ENCODE measurements around the gene MYG1. TPM values are rescaled to one million over a fixed set of nuclear protein-coding genes. Genes with fewer than 3 reads are reported as not detected.
A peak's percentile ranks its signal among the peaks of the same experiment; 100 is the strongest.

The MYG1 gene
- total RNA-seq, 6 experiments from 2014 or later, result 17.6 to 27.1 (median 20.8) TPM

GRCh38 chr12:53268630-53269562, 30.6 kb upstream of the MYG1 start:
- no peaks in the 10 kb centered on the region for H3K36me3 ChIP-seq
- no peak for DNase-seq
- no peaks in the 10 kb centered on the region for H3K9me3 ChIP-seq
- H3K27ac ChIP-seq, result no peak overlapping the region
- peak overlapping the region; percentile 52 to 64 (median 57) for H3K4me3 ChIP-seq
- 58% methylated on average over 17 of the region's 20 CpGs for WGBS (ENCODE audit: insufficient coverage, low coverage, low lambda C conversion rate, missing lambda C conversion rate)
- H3K4me1 ChIP-seq, result no peaks in the 10 kb centered on the region
- no peak for ATAC-seq
- intact Hi-C loops (cut with DNase I), result no loop called here
- TF ChIP-seq POLR2A (IDR thresholded peaks at IDR 0.05) (no peak), CTCF (IDR thresholded peaks at IDR 0.05) (no peak)
- H3K27me3 ChIP-seq, result no peaks in the 10 kb centered on the region

- Histone ChIP-seq H3K4me3 (no peak overlapping the region), H3K4me1 (peaks cover 0 to 5% (median 0%) of the 10 kb centered on the region in 4 donors), H3K36me3 (no peaks in the 10 kb centered on the region), H3K9me3 (no peaks in the 10 kb centered on the region), H3K27ac (no peak overlapping the region), H3K27me3 (no peaks in the 10 kb centered on the region)
- DNase-seq (no peak), ATAC-seq (no peak)
- intact Hi-C loops (cut with DNase I), result no loop called here
- WGBS (ENCODE audit: insufficient coverage, low coverage, low lambda C conversion rate, missing lambda C conversion rate), result 100% methylated on average over 3 of the region's 5 CpGs
- no peak for TF ChIP-seq CTCF (IDR thresholded peaks at IDR 0.05)
- TF ChIP-seq POLR2A (IDR thresholded peaks at IDR 0.05), result no peak
Observed at GRCh38 chr12:53274445-53274844, 25.1 kb upstream of the MYG1 start.

DNA sequence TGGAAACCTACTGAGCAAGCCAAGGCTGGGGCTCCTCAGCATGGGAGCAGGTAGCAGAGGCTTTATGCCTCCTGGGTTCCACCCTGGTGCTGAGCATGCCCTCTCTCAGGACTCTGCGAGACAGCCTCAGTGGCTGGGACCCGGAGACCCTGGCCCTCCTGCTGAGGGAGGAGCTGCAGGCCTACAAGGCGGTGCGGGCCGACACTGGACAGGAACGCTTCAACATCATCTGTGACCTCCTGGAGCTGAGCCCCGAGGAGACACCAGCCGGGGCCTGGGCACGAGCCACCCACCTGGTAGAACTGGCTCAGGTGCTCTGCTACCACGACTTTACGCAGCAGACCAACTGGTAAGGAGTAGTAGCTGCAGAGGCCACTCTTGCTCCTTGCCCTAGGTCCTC, 23.0 kb upstream of the MYG1 start:
- H3K9me3 ChIP-seq, result no peaks in the 10 kb centered on the region
- intact Hi-C loops (cut with DNase I), result no loop called here

DNA sequence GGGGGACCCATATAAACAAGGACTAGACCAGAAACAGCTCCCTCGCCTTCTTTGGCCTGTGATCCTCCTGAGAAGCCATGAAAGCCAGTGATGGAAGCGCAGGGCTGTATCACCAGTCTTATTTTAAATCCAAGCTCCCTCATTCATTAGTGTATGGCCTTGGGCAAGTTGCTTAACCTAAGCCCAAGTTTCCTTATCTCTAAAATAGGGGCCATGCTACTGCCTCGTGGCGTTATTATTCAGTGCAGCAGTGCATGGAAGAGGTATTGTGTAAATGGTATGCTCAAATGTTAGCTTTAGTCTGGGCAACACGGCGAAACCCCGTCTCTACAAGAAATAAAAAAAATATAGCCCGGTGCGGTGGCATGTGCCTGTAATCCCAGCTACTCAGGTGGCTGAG, 21.5 kb upstream of the MYG1 start:
- Histone ChIP-seq H3K36me3 (peaks cover 0 to 3% (median 0%) of the 10 kb centered on the region in 4 donors), H3K9me3 (no peaks in the 10 kb centered on the region), H3K4me3 (no peak overlapping the region), H3K4me1 (peaks cover 0 to 16% (median 0%) of the 10 kb centered on the region in 4 donors), H3K27me3 (no peaks in the 10 kb centered on the region), H3K27ac (no peak overlapping the region)
- 80% methylated on average over 5 of the region's 9 CpGs for WGBS (ENCODE audit: insufficient coverage, low coverage, low lambda C conversion rate, missing lambda C conversion rate)
- intact Hi-C loops (cut with DNase I), result no loop called here
- TF ChIP-seq CTCF (IDR thresholded peaks at IDR 0.05) (no peak), POLR2A (IDR thresholded peaks at IDR 0.05) (no peak)
- DNase-seq (no peak), ATAC-seq (no peak)

More for the DNA sequence above, 23.0 kb upstream of the MYG1 start:
- WGBS (ENCODE audit: insufficient coverage, low coverage, low lambda C conversion rate, missing lambda C conversion rate), result no CpG with 5 or more reads among the region's 11 CpGs
- Histone ChIP-seq H3K4me3 (no peak overlapping the region), H3K27me3 (no peaks in the 10 kb centered on the region), H3K36me3 (no peaks in the 10 kb centered on the region), H3K4me1 (peaks cover 0 to 16% (median 0%) of the 10 kb centered on the region in 4 donors), H3K27ac (no peak overlapping the region)
- ATAC-seq (no peak), DNase-seq (no peak)
- TF ChIP-seq POLR2A (IDR thresholded peaks at IDR 0.05) (no peak), CTCF (IDR thresholded peaks at IDR 0.05) (no peak)
